ENCODE results near the gene SHFL. TPM values are rescaled to one million over a fixed set of nuclear protein-coding genes. Genes with fewer than 3 reads are reported as not detected.

Gene SHFL
- total RNA-seq, 1 experiment from 2014 or later = 18.5 TPM

DNA sequence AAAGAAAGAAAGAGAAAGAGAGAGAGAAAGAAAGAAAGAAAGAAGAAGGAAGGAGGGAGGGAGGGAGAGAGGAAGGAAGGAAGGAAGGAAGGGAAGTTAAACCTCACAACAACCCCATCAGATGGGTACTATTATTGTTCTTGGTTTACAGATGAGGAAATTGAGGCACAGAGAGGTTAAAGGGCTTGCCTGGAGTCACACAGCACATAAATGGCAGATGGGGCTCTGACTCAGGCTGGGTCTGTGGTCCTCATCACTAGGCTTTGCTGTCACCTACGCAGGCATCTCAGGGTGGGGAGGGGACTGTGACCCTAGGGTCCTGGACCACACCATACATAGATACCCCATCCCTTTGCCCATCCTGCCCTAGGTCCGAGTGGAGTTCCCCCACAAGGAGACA lies 36.5 kb upstream of the SHFL start:
- Histone ChIP-seq H3K4me2 (ENCODE audit: low read length) (no peak overlapping the region), H3K4me1 (ENCODE audit: control insufficient read depth in 1 of 2, insufficient read depth in 2 of 2, low read length in 2 of 2) (no peaks in the 10 kb centered on the region), H2AFZ (ENCODE audit: low read depth, low read length, poor library complexity, severe bottlenecking) (no peak overlapping the region), H3K27ac (ENCODE audit: low read depth, low read length) (no peak overlapping the region), H4K20me1 (ENCODE audit: insufficient read depth) (no peaks in the 10 kb centered on the region), H3K27me3 (ENCODE audit: insufficient read depth, low read length) (peaks cover 10% of the 10 kb centered on the region; the same call in 1 of the 2 replicates), H3K9me3 (ENCODE audit: control insufficient read depth in 1 of 2, insufficient read depth in 1 of 2, low read depth in 1 of 2, low read length in 2 of 2) (no peaks in the 10 kb centered on the region), H3K9ac (ENCODE audit: low read length) (no peak overlapping the region), H3K36me3 (ENCODE audit: control insufficient read depth in 1 of 2, insufficient read depth in 2 of 2, low read length in 2 of 2) (no peaks in the 10 kb centered on the region), H3K9me2 (ENCODE audit: insufficient read depth) (no peaks in the 10 kb centered on the region), H3K4me3 (replicated peaks in 1 of 2; ENCODE audit: low read depth in 1 of 2, low read length in 2 of 2) (no peak overlapping the region), H3K79me2 (ENCODE audit: insufficient read depth, low read length) (no peaks in the 10 kb centered on the region)
- no peak for ATAC-seq
- no peak for DNase-seq (ENCODE audit: low read depth, low spot score)
- ChIA-PET CTCF (interaction anchor here (0.7 kb wide), 1 partner anchor 367 kb away, joined by 3 read pairs; no protein-coding TSS in a partner anchor), POLR2A (no interaction called here), RAD21 (ENCODE audit: low non-redundant PET in 1 of 2, low total read pairs in 2 of 2, uncharacterized antibody in 2 of 2, unreplicated experiment in 2 of 2) (no interaction called here)
- no TSS peak for BruUV-seq (replicated peaks)
- TF ChIP-seq POLR2A (IDR thresholded peaks at IDR 0.05; ENCODE audit: borderline replicate concordance, extremely low read depth, insufficient read depth, insufficient read length) (no peak), POLR2AphosphoS5 (IDR thresholded peaks at IDR 0.05; ENCODE audit: low read depth, low read length) (no peak), FOSL1 (IDR thresholded peaks at IDR 0.05; ENCODE audit: low read depth) (no peak), SRF (IDR thresholded peaks at IDR 0.05; ENCODE audit: low read depth) (no peak), ZFX (IDR thresholded peaks at IDR 0.05) (no peak), ELF1 (IDR thresholded peaks at IDR 0.05; ENCODE audit: borderline replicate concordance, low read depth) (no peak), RAD21 (IDR thresholded peaks at IDR 0.05; ENCODE audit: low read depth) (no peak), SIN3A (IDR thresholded peaks at IDR 0.05; ENCODE audit: low read depth) (no peak), SP1 (IDR thresholded peaks at IDR 0.05; ENCODE audit: low read depth) (no peak), JUND (IDR thresholded peaks at IDR 0.05) (no peak), TCF7L2 (IDR thresholded peaks at IDR 0.05; ENCODE audit: borderline replicate concordance, extremely low read depth, insufficient read depth, insufficient read length) (no peak)
- TF ChIP-seq, protein P1, sequence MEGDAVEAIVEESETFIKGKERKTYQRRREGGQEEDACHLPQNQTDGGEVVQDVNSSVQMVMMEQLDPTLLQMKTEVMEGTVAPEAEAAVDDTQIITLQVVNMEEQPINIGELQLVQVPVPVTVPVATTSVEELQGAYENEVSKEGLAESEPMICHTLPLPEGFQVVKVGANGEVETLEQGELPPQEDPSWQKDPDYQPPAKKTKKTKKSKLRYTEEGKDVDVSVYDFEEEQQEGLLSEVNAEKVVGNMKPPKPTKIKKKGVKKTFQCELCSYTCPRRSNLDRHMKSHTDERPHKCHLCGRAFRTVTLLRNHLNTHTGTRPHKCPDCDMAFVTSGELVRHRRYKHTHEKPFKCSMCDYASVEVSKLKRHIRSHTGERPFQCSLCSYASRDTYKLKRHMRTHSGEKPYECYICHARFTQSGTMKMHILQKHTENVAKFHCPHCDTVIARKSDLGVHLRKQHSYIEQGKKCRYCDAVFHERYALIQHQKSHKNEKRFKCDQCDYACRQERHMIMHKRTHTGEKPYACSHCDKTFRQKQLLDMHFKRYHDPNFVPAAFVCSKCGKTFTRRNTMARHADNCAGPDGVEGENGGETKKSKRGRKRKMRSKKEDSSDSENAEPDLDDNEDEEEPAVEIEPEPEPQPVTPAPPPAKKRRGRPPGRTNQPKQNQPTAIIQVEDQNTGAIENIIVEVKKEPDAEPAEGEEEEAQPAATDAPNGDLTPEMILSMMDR (IDR thresholded peaks at IDR 0.05 in 2 of 3, conservative IDR thresholded peaks at IDR 0.05 in 1 of 3; ENCODE audit: borderline replicate concordance in 1 of 3, insufficient read depth in 1 of 3, low read depth in 2 of 3, low read length in 2 of 3) = no peak
- TF ChIP-seq, protein P2, sequence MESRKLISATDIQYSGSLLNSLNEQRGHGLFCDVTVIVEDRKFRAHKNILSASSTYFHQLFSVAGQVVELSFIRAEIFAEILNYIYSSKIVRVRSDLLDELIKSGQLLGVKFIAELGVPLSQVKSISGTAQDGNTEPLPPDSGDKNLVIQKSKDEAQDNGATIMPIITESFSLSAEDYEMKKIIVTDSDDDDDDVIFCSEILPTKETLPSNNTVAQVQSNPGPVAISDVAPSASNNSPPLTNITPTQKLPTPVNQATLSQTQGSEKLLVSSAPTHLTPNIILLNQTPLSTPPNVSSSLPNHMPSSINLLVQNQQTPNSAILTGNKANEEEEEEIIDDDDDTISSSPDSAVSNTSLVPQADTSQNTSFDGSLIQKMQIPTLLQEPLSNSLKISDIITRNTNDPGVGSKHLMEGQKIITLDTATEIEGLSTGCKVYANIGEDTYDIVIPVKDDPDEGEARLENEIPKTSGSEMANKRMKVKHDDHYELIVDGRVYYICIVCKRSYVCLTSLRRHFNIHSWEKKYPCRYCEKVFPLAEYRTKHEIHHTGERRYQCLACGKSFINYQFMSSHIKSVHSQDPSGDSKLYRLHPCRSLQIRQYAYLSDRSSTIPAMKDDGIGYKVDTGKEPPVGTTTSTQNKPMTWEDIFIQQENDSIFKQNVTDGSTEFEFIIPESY (IDR thresholded peaks at IDR 0.05; ENCODE audit: extremely low read depth, insufficient replicate concordance, low read length) = no peak
- TF ChIP-seq, protein P3, sequence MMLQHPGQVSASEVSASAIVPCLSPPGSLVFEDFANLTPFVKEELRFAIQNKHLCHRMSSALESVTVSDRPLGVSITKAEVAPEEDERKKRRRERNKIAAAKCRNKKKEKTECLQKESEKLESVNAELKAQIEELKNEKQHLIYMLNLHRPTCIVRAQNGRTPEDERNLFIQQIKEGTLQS (IDR thresholded peaks at IDR 0.05) = no peak
- intact Hi-C loops (cut with micrococcal nuclease) = no loop called here
